Esophagus muscularis mucosa (tissue), 4 donors: ENCODE data around the gene CNNM2. TPM values are rescaled to one million over a fixed set of nuclear protein-coding genes. Genes with fewer than 3 reads are reported as not detected.
"Not testable (repeated sequence)": the region's sequence is repeated elsewhere in the genome, so short reads cannot be mapped to it uniquely, and the experiment has no call there.

Source experiments
- DNase-seq: peaks from one replicate; pipeline ENCODE4 v3.0.0-alpha.2; 2017; ENCODE audit errors: extremely low spot score
- H3K27ac ChIP-seq, 4 donors: fragments of 200-600 bp; sonication (generic); replicated peaks in 1 of 4; 1 replicate in 3 of 4; 2 replicates in 1 of 4; pipeline ENCODE4 v1.5.1; 2016 to 2019; ENCODE audit warnings: mild to moderate bottlenecking in 1 of 4
- H3K27me3 ChIP-seq, 4 donors: fragments of 200-600 bp; sonication (generic); one replicate each; pipeline versions ENCODE4 v1.5.1 to v1.6.0; 2016 to 2019
- H3K36me3 ChIP-seq, 4 donors: fragments of 200-600 bp; sonication (generic); one replicate each; pipeline ENCODE4 v1.5.1; 2016 to 2019
- H3K4me1 ChIP-seq, 4 donors: fragments of 200-600 bp; sonication (generic); one replicate each; pipeline ENCODE4 v1.5.1; 2016 to 2019
- H3K4me3 ChIP-seq, 4 donors: fragments of 200-600 bp; sonication (generic); 1 replicate in 2 of 4; 2 replicates in 2 of 4; pipeline ENCODE4 v1.5.1; 2016 to 2019; ENCODE audit warnings: mild to moderate bottlenecking in 4 of 4, moderate library complexity in 1 of 4
- H3K9me3 ChIP-seq, 4 donors: fragments of 200-600 bp; sonication (generic); 1 replicate in 3 of 4; 2 replicates in 1 of 4; pipeline ENCODE4 v1.5.1; 2016 to 2019
- CTCF ChIP-seq, 3 experiments: fragments of 200-600 bp in 2 of 3; fragments of 450-650 bp in 1 of 3; sonication (generic) in 2 of 3; IDR thresholded peaks; one replicate each; pipeline ENCODE4 v1.5.1; 2017 to 2019; ENCODE audit warnings: antibody characterized with exemption in 3 of 3, mild to moderate bottlenecking in 2 of 3, moderate library complexity in 1 of 3
- EP300 ChIP-seq: sonication (generic); formaldehyde crosslinking; IDR thresholded peaks from one replicate; pipeline ENCODE4 v1.6.1; 2017; ENCODE audit warnings: antibody characterized with exemption
- POLR2A ChIP-seq: fragments of 450-650 bp; IDR thresholded peaks from one replicate; pipeline ENCODE4 v1.6.1; 2017; ENCODE audit warnings: antibody characterized with exemption, moderate library complexity, mild to moderate bottlenecking, low read depth
- POLR2AphosphoS5 ChIP-seq, 2 donors: sonication (generic); formaldehyde crosslinking; IDR thresholded peaks; one replicate each; pipeline ENCODE4 v1.6.1; 2017; ENCODE audit warnings: antibody characterized with exemption in 2 of 2
- WGBS: methylation state at CpG from one replicate; pipeline ENCODE4 v1.1.5; 2018; 5-methylcytosine and 5-hydroxymethylcytosine counted together
- intact Hi-C: fragments of 100-400 bp; cut with DNase I; formaldehyde crosslinking; loops from one replicate; pipeline ENCODE4 v1.15.1; 2023
- total RNA-seq, 4 donors: library from RNA; depleted of rRNA; stranded (reverse); fragments of >200 nt; gene quantifications; one replicate each; pipeline versions ENCODE4 v1.1.0 to v1.2.1, GENCODE V29; 2016

CNNM2 gene
- total RNA-seq, 4 donors from 2014 or later: 4.0 to 9.3 (median 5.4) TPM

GRCh38 chr10:102996876-102997275, 78.8 kb downstream of the CNNM2 start:
- intact Hi-C loops: no loop called here
- no peaks in the 10 kb centered on the region for H3K9me3 ChIP-seq
- DNase-seq: no peak
- H3K27ac ChIP-seq: no peak overlapping the region
- no peaks in the 10 kb centered on the region for H3K27me3 ChIP-seq
- no peak for TF ChIP-seq POLR2AphosphoS5 (IDR thresholded peaks at IDR 0.05)
- TF ChIP-seq EP300: no peak
- no peak overlapping the region for H3K4me3 ChIP-seq
- H3K36me3 ChIP-seq: no peaks in the 10 kb centered on the region
- H3K4me1 ChIP-seq: no peaks in the 10 kb centered on the region

GRCh38 chr10:102997998-102998397, 79.9 kb downstream of the CNNM2 start:
- no peak for DNase-seq
- Histone ChIP-seq H3K27me3 (no peaks in the 10 kb centered on the region), H3K4me1 (no peaks in the 10 kb centered on the region), H3K4me3 (no peak overlapping the region), H3K27ac (no peak overlapping the region), H3K36me3 (no peaks in the 10 kb centered on the region), H3K9me3 (no peaks in the 10 kb centered on the region)
- no peak for TF ChIP-seq CTCF (IDR thresholded peaks at IDR 0.05)
- TF ChIP-seq POLR2A: no peak
- no peak for TF ChIP-seq POLR2AphosphoS5 (IDR thresholded peaks at IDR 0.05)
- no peak for TF ChIP-seq EP300
- intact Hi-C loops: no loop called here
- whole genome bisulfite sequencing: 67% methylated on average over 1 of the region's 1 CpG

- no peaks in the 10 kb centered on the region for H3K4me1 ChIP-seq
- H3K27ac ChIP-seq: no peak overlapping the region
- intact Hi-C loops: no loop called here
- no peak for TF ChIP-seq EP300
- TF ChIP-seq CTCF (IDR thresholded peaks at IDR 0.05): no peak
- TF ChIP-seq POLR2AphosphoS5 (IDR thresholded peaks at IDR 0.05): no peak
- no peak for TF ChIP-seq POLR2A
- no peaks in the 10 kb centered on the region for H3K9me3 ChIP-seq
- DNase-seq: no peak
- H3K36me3 ChIP-seq: no peaks in the 10 kb centered on the region
- 92% methylated on average over 7 of the region's 7 CpGs for WGBS
- H3K4me3 ChIP-seq: no peak overlapping the region
- H3K27me3 ChIP-seq: no peaks in the 10 kb centered on the region
These were observed 80.4 kb downstream of the CNNM2 start for GRCh38 chr10:102998399-102998907.

- H3K27me3 ChIP-seq, H3K4me3 ChIP-seq, H3K36me3 ChIP-seq, intact Hi-C loops, DNase-seq, H3K27ac ChIP-seq, H3K9me3 ChIP-seq, H3K4me1 ChIP-seq: not testable (repeated sequence)
- 96% methylated on average over 7 of the region's 7 CpGs for WGBS
These were observed 82.0 kb downstream of the CNNM2 start for GRCh38 chr10:103000050-103000449.

- Histone ChIP-seq H3K9me3 (no peaks in the 10 kb centered on the region), H3K36me3 (no peaks in the 10 kb centered on the region), H3K4me3 (no peak overlapping the region), H3K27me3 (no peaks in the 10 kb centered on the region), H3K27ac (no peak overlapping the region), H3K4me1 (no peaks in the 10 kb centered on the region)
- intact Hi-C loops: no loop called here
- no peak for DNase-seq
- 94% methylated on average over 5 of the region's 5 CpGs for WGBS
- TF ChIP-seq EP300 (no peak), POLR2A (no peak), POLR2AphosphoS5 (IDR thresholded peaks at IDR 0.05) (no peak), CTCF (IDR thresholded peaks at IDR 0.05) (no peak)
These were observed 88.9 kb downstream of the CNNM2 start for GRCh38 chr10:103007017-103007416.

GRCh38 chr10:103013416-103013815, 95.3 kb downstream of the CNNM2 start:
- Histone ChIP-seq H3K27ac (no peak overlapping the region), H3K36me3 (no peaks in the 10 kb centered on the region), H3K4me1 (no peaks in the 10 kb centered on the region), H3K27me3 (no peaks in the 10 kb centered on the region), H3K4me3 (no peak overlapping the region), H3K9me3 (no peaks in the 10 kb centered on the region)
- DNase-seq: no peak
- TF ChIP-seq POLR2AphosphoS5 (IDR thresholded peaks at IDR 0.05) (no peak), POLR2A (no peak), EP300 (no peak), CTCF (IDR thresholded peaks at IDR 0.05) (no peak)
- intact Hi-C loops: no loop called here
- 91% methylated on average over 5 of the region's 5 CpGs for WGBS
